K562 (cell line): Measurements from ENCODE around the gene PHYHIPL. TPM values are rescaled to one million over a fixed set of nuclear protein-coding genes. Genes with fewer than 3 reads are reported as not detected.

Experiments
- ATAC-seq: fragments of 200-7000 bp; cut with Tn5 transposase; 3 replicates; pipeline ENCODE4 v1.9.1; 2020; ENCODE audit warnings: moderate library complexity
- BruUV-seq: library from RNA; stranded (reverse); fragments of 400-500 nt; replicated peaks from 2 replicates; lab custom pipeline; 2021; lab: Mats Ljungman, UMichigan
- CTCF ChIA-PET: fragments of 300-600 bp; formaldehyde crosslinking; extraction: SDS; loops from one replicate; lab custom pipeline; 2021; ENCODE audit warnings: low intra/inter-chr PET ratio; lab: Yijun Ruan, JAX
- POLR2A ChIA-PET: fragments of 300-600, 350-650 bp; sonication (Branson Sonifier 250); formaldehyde crosslinking; extraction: SDS; loops from one replicate; lab custom pipeline; 2021; ENCODE audit warnings: antibody characterized with exemption, inconsistent platforms; lab: Yijun Ruan, JAX
- DNase-seq, 4 experiments: peaks; one replicate each; pipeline versions ENCODE4 v3.0.0 to v3.0.0-alpha.2; 2011 to 2018; ENCODE audit warnings: low spot score in 3 of 4, mixed read lengths in 3 of 4; ENCODE audit errors: extremely low read depth in 1 of 4
- FAIRE-seq: peaks from 2 replicates; lab custom pipeline; 2011; peaks lifted over from hg19 to GRCh38; lab: Jason Lieb, UNC
- H2AFZ ChIP-seq: 2 replicates; pipeline ENCODE4 v1.6.0; 2011; ENCODE audit warnings: low read depth, low read length, control low read depth, inconsistent platforms
- H3K27ac ChIP-seq: fragments of 200-600 bp; 3 replicates; pipeline ENCODE4 v1.8.0; 2011; ENCODE audit warnings: low read depth, mild to moderate bottlenecking, control low read depth, inconsistent platforms, low read length, moderate library complexity, mixed read lengths; ENCODE audit errors: extremely low read depth
- H3K27me3 ChIP-seq, 2 experiments: fragments of 300-600 bp in 1 of 2; 2 replicates in 1 of 2; 3 replicates in 1 of 2; pipeline versions ENCODE4 v1.6.0 to v1.8.0; 2011; ENCODE audit warnings: inconsistent platforms in 2 of 2, low read length in 2 of 2, mild to moderate bottlenecking in 1 of 2, mixed read lengths in 1 of 2, moderate library complexity in 1 of 2; ENCODE audit not compliant: control insufficient read depth in 2 of 2, insufficient read depth in 2 of 2
- H3K36me3 ChIP-seq: fragments of 300-600 bp; 3 replicates; pipeline ENCODE4 v1.8.0; 2011; ENCODE audit warnings: mild to moderate bottlenecking, low read length, inconsistent platforms; ENCODE audit not compliant: control insufficient read depth, insufficient read depth
- H3K4me1 ChIP-seq, 2 experiments: fragments of 200-600 bp in 1 of 2; replicated peaks in 1 of 2; 2 replicates in 1 of 2; 3 replicates in 1 of 2; pipeline versions ENCODE4 v1.5.1 to v1.8.0; 2011; ENCODE audit warnings: inconsistent platforms in 2 of 2, low read length in 2 of 2, mild to moderate bottlenecking in 1 of 2, mixed read lengths in 1 of 2, moderate library complexity in 1 of 2; ENCODE audit not compliant: control insufficient read depth in 2 of 2, insufficient read depth in 2 of 2
- H3K4me2 ChIP-seq: 2 replicates; pipeline ENCODE4 v1.6.1; 2011; ENCODE audit warnings: low read length, control low read depth, inconsistent platforms, mixed read lengths; ENCODE audit not compliant: insufficient read depth
- H3K4me3 ChIP-seq: fragments of 200-600 bp; sonication (generic), shearing (Covaris generic); 2 replicates; pipeline ENCODE4 v1.5.1; 2016; ENCODE audit warnings: control low read depth, inconsistent platforms
- H3K79me2 ChIP-seq: fragments of 200-600 bp; 3 replicates; pipeline ENCODE4 v1.8.0; 2011; ENCODE audit warnings: low read length, inconsistent platforms; ENCODE audit not compliant: control insufficient read depth, insufficient read depth
- H3K9ac ChIP-seq, 2 experiments: 2 replicates each; pipeline versions ENCODE4 v1.6.0 to v1.6.1; 2011; ENCODE audit warnings: low read depth in 2 of 2, low read length in 2 of 2, control low read depth in 1 of 2, inconsistent platforms in 1 of 2, mild to moderate bottlenecking in 1 of 2, mixed read lengths in 1 of 2; ENCODE audit not compliant: insufficient read depth in 1 of 2
- H3K9me1 ChIP-seq: one replicate; pipeline ENCODE4 v1.6.0; 2011; ENCODE audit warnings: inconsistent platforms, mild to moderate bottlenecking, low read length, moderate library complexity; ENCODE audit not compliant: control insufficient read depth, insufficient read depth
- H3K9me3 ChIP-seq: replicated peaks from 2 replicates; pipeline ENCODE4 v1.5.1; 2011; ENCODE audit warnings: low read depth, low read length, inconsistent platforms; ENCODE audit not compliant: control insufficient read depth, insufficient read depth
- H4K20me1 ChIP-seq: replicated peaks from 2 replicates; pipeline ENCODE4 v1.6.1; 2011; ENCODE audit warnings: low read length, inconsistent platforms, mixed read lengths; ENCODE audit not compliant: control insufficient read depth, insufficient read depth
- BHLHE40 ChIP-seq: IDR thresholded peaks from 2 replicates; pipeline ENCODE4 v1.6.1; 2011; ENCODE audit warnings: low read length, improper control_type of control experiment
- CBX3 ChIP-seq, 2 experiments: IDR thresholded peaks; 1 replicate in 1 of 2; 2 replicates in 1 of 2; pipeline ENCODE4 v1.6.1; 2012; ENCODE audit warnings: inconsistent platforms in 2 of 2, low read length in 2 of 2, borderline replicate concordance in 1 of 2, control low read depth in 1 of 2
- CC2D1A ChIP-seq: fragments of 450-650 bp; IDR thresholded peaks from 2 replicates; pipeline ENCODE4 v1.6.1; 2017; ENCODE audit warnings: mild to moderate bottlenecking
- CSDE1 ChIP-seq, 2 experiments: fragments of 450-650 bp; IDR thresholded peaks; 2 replicates each; pipeline ENCODE4 v1.6.1; 2016; ENCODE audit warnings: mild to moderate bottlenecking in 1 of 2
- EP400 ChIP-seq: fragments of 450-650 bp; IDR thresholded peaks from 2 replicates; pipeline ENCODE4 v1.6.1; 2017; ENCODE audit warnings: antibody characterized with exemption, mild to moderate bottlenecking, moderate library complexity
- GATAD2A ChIP-seq: fragments of 450-650 bp; IDR thresholded peaks from 2 replicates; pipeline ENCODE4 v1.6.1; 2017
- HBP1 ChIP-seq: fragments of 450-650 bp; formaldehyde crosslinking; IDR thresholded peaks from 2 replicates; pipeline ENCODE4 v1.4.0; 2022; ENCODE audit warnings: missing genetic modification characterization
- JUN ChIP-seq, 2 experiments: sonication (generic) in 1 of 2; formaldehyde crosslinking in 1 of 2; IDR thresholded peaks; 2 replicates each; pipeline versions ENCODE4 v1.6.1 to v1.8.0; 2012 to 2022; ENCODE audit warnings: borderline replicate concordance in 2 of 2, mild to moderate bottlenecking in 2 of 2, improper control_type of control experiment in 1 of 2, low read depth in 1 of 2, low read length in 1 of 2, missing genetic modification reagents in 1 of 2
- MCM5 ChIP-seq: fragments of 450-650 bp; IDR thresholded peaks from 2 replicates; pipeline ENCODE4 v1.6.1; 2016; ENCODE audit warnings: low read depth
- NR0B1 ChIP-seq: fragments of 450-650 bp; IDR thresholded peaks from one replicate; pipeline ENCODE4 v1.6.1; 2018; ENCODE audit warnings: mild to moderate bottlenecking, moderate library complexity; ENCODE audit not compliant: partially characterized antibody
- ZBTB43 ChIP-seq: sonication (generic); formaldehyde crosslinking; IDR thresholded peaks from 2 replicates; pipeline ENCODE4 v1.8.0; 2023; ENCODE audit warnings: mild to moderate bottlenecking, missing genetic modification reagents
- ZNF311 ChIP-seq: fragments of 250-450 bp; sonication (Bioruptor Pico); IDR thresholded peaks from 2 replicates; pipeline ENCODE4 v1.4.0; 2020; ENCODE audit warnings: mild to moderate bottlenecking, moderate library complexity
- ZNF408 ChIP-seq: fragments of 250-450 bp; sonication (Bioruptor Pico); IDR thresholded peaks from 2 replicates; pipeline ENCODE4 v1.4.0; 2020; ENCODE audit warnings: low read depth, mild to moderate bottlenecking, moderate library complexity
- ZNF740 ChIP-seq, 3 experiments: fragments of 200-800 bp in 1 of 3; sonication (Bioruptor generic) in 1 of 3; sonication (generic) in 1 of 3; formaldehyde crosslinking in 1 of 3; IDR thresholded peaks; 2 replicates each; pipeline versions ENCODE4 v1.6.1 to v1.8.0; 2016 to 2022; ENCODE audit warnings: mild to moderate bottlenecking in 2 of 3, missing compliant biosample characterization in 2 of 3, missing genetic modification characterization in 2 of 3, missing genetic modification reagents in 1 of 3
- ZNF766 ChIP-seq: fragments of 200-800 bp; sonication (Bioruptor generic); conservative IDR thresholded peaks from 2 replicates; pipeline ENCODE4 v1.6.1; 2016; ENCODE audit warnings: missing genetic modification characterization, missing compliant biosample characterization
- ZNF778 ChIP-seq: fragments of 450-650 bp; formaldehyde crosslinking; IDR thresholded peaks from 2 replicates; pipeline ENCODE4 v1.4.0; 2020; ENCODE audit warnings: mild to moderate bottlenecking, moderate library complexity
- WGBS: fragments of 100-300 bp; shearing (Covaris generic); methylation state at CpG from one replicate; pipeline ENCODE4 v1.1.6; 2016; ENCODE audit warnings: low coverage, mixed read lengths; ENCODE audit not compliant: insufficient coverage; ENCODE audit errors: missing lambda C conversion rate; 5-methylcytosine and 5-hydroxymethylcytosine counted together
- in situ Hi-C: fragments of 300-500 bp; cut with MboI; formaldehyde crosslinking; loops from 4 replicates; pipeline ENCODE4 v1.15.0; 2018; ENCODE audit warnings: inconsistent platforms, mixed read lengths
- intact Hi-C: fragments of 100-400 bp; cut with micrococcal nuclease; formaldehyde crosslinking; loops from 2 replicates; pipeline ENCODE4 v1.14.2; 2022
- polyA plus RNA-seq, 8 experiments: library from polyadenylated mRNA; depleted of rRNA in 4 of 8; stranded (reverse) in 5 of 8; unstranded in 3 of 8; fragments of >200 nt; fragmentation: Nextera tagmentation in 2 of 8; fragmentation: Illumina TruSeq in 1 of 8; extraction: Ambion mirVana in 2 of 8; extraction: Trizol in 1 of 8; gene quantifications; 2 replicates each; pipeline versions ENCODE4 v1.2.1 to v1.2.3, GENCODE V29; 2011 to 2014; ENCODE audit warnings: inconsistent platforms in 1 of 8, missing spikeins in 1 of 8
- total RNA-seq, 7 experiments: library from RNA; depleted of rRNA in 6 of 7; stranded (reverse); fragments of >200 nt in 6 of 7; fragmentation: Illumina TruSeq in 2 of 7; extraction: Trizol in 2 of 7; gene quantifications; 2 replicates each; pipeline versions ENCODE4 v1.2.1 to v1.2.3, GENCODE V29; 2011 to 2021; ENCODE audit warnings: low replicate concordance in 1 of 7

PHYHIPL gene
- total and polyA plus RNA-seq, 9 of the 15 experiments (the other 6 are each of a cell fraction or from before 2014, with no cell fraction given) = not detected

- TF ChIP-seq ZBTB43 (CRISPR knock-in tag) = no peak
- no peak for TF ChIP-seq ZNF778
- no peak for TF ChIP-seq CBX3 (IDR thresholded peaks at IDR 0.05; ENCODE audit: borderline replicate concordance in 1 of 2, low read length in 2 of 2)
- TF ChIP-seq, all 486 proteins: peak for 0
Observed at GRCh38 chr10:59131666-59132065, 44.8 kb upstream of the PHYHIPL start (continued).

- 0% methylated on average over 1 of the region's 1 CpG for WGBS
- ATAC-seq (no peak), FAIRE-seq (no peak), DNase-seq (no peak)
- H3K9me1 ChIP-seq = no peaks in the 10 kb centered on the region
- no peaks in the 10 kb centered on the region for H4K20me1 ChIP-seq
- ChIA-PET POLR2A (no interaction called here), CTCF (no interaction called here)
- H3K9me3 ChIP-seq = no peaks in the 10 kb centered on the region
- H3K4me2 ChIP-seq = no peak overlapping the region
- no peaks in the 10 kb centered on the region for H3K4me1 ChIP-seq
- H3K79me2 ChIP-seq = no peaks in the 10 kb centered on the region
- no TSS peak for BruUV-seq
- H3K27ac ChIP-seq = no peak overlapping the region
- in situ Hi-C loops (no loop called here), intact Hi-C loops (no loop called here)
- H3K9ac ChIP-seq = no peak overlapping the region
- no peaks in the 10 kb centered on the region for H3K36me3 ChIP-seq
- no peak overlapping the region for H3K4me3 ChIP-seq
- no peak overlapping the region for H2AFZ ChIP-seq
- no peaks in the 10 kb centered on the region for H3K27me3 ChIP-seq
- no peak for TF ChIP-seq ZNF408 (CRISPR knock-in tag)
- no peak for TF ChIP-seq ZNF311 (CRISPR knock-in tag)
- no peak for TF ChIP-seq HBP1
- TF ChIP-seq JUN (IDR thresholded peaks at IDR 0.05; ENCODE audit: borderline replicate concordance, low read depth, low read length) = no peak
- no peak for TF ChIP-seq JUN (CRISPR knock-in tag; IDR thresholded peaks at IDR 0.05; ENCODE audit: borderline replicate concordance)
- TF ChIP-seq GATAD2A = no peak
- TF ChIP-seq ZNF766 (CRISPR knock-in tag) = no peak
- no peak for TF ChIP-seq MCM5
- no peak for TF ChIP-seq BHLHE40
- TF ChIP-seq EP400 = no peak
- no peak for TF ChIP-seq ZNF740 (CRISPR knock-in tag; IDR thresholded peaks at IDR 0.05)
- TF ChIP-seq ZNF740 (tag; IDR thresholded peaks at IDR 0.05) = no peak
- no peak for TF ChIP-seq NR0B1
- TF ChIP-seq CC2D1A = no peak
- TF ChIP-seq CSDE1 (IDR thresholded peaks at IDR 0.05) = no peak
Observed at GRCh38 chr10:59133841-59134593, 42.4 kb upstream of the PHYHIPL start.
